HG03039 (cell line): ENCODE results near the gene ATP9A.

Experiments used
- ATAC-seq: cut with Tn5 transposase; IDR thresholded peaks from one replicate; pipeline ENCODE4 v1.9.1; 2021; ENCODE audit warnings: mild to moderate bottlenecking, moderate library complexity; ENCODE audit not compliant: unreplicated experiment

Gene ATP9A

DNA sequence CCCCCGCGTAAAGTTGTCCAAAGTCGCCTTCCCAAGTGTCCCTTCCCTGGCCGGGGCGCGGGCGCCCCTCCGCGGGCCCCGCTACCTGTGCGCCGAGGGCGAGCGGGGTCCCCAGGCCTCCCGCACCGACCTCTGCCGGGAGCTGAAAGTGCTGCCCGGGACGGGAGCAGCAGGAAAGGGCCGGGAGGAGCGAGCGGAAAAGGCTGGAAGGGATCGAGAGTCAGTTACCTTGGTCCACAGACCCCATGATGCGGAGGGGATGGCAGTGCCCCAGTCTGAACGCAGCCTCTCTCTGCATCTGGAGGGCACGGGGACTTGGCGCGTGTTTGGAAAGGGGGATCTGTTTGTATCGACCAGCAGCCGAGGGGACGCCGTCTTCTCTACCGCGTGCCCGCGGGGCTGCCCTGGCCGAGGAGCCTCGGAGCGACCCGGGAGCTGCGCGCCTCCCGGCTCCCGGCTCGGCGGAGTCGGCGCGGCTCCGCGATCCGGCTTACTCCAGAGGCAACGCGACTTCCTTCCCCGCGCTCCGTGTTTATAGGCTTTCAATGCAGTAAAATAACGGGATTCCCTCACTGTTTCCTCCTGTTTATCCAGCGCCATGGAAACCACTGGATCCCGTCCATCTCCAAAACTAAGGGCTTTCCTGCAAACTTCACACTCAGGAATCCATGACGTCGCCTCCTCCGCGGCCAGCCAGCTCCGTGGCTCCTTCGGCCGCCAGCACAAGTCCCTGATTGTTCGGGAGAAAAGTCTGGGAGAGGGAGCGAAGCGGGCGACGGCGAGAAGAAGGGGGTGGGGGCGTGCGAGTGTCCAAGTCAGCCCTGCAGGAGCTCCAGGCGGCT, 205.6 kb downstream of the ATP9A start:
- no peak for ATAC-seq

DNA sequence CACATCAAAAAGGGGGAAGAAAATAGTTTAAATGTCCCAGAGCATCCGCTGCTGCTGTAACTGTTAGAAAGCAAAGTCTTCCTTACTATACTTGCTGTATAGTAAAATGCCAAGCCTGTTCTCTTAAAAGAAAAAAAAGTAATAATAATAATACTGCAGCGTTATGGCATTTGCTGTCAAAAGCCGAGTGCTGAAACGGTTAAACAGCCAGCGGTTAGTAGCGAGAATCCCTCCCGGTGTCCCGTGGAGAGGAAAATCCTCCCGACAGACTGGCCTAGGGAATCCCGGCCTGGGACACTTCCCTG, 206.2 kb downstream of the ATP9A start:
- no peak for ATAC-seq

DNA sequence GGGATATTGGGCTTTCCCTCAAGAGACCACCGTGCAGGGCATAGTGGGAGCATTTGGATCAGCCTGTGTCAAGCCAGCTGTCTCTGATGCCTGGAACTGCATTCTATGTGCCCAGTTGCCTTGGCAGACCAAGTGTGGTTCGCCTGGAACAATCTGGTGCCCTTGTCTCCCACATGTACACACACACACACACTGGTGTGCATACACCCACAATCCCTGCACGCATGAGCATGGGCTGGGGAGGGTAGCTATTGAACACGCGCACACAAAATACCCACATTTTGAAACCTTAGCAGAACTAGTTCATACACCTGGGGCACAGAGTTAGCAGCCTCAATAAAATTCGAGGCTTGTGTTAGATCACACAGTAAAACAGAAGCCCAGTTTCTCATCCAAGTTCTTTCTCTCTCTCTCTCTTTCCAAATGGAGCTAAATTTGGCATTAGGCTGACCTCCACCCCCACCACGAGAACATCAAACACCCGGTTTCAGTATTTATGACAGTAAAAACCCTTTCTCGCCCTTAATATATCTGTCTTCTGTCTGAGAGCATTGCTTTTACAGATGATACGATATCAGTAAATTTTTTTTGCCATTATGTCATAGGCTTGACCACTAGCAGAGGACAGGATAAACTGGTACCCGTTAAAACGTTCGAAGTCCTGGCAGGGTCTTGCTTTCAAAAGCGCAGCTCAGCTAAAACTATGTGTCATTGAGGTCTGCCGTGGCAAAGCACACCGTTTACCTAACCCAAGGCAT, 207.5 kb downstream of the ATP9A start:
- no peak for ATAC-seq

DNA sequence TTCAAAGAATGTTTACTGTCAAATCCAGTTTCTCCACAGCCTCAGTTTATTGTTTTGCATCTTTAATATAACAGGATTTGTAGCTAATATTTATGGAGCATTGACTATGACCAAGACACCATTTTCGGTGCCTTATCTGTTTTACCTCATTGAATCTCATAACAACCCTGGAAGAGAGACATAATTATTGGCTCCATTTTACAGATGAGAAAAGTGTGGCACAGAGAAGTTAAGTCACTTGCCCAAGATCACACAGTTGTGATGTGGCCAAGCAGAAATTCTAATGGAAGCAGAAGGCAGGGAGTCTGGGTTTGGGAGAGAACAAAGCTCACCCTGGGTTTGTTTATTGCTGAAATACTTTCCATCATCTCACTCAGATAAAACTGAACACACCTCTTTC, 208.1 kb downstream of the ATP9A start:
- ATAC-seq, result no peak

DNA sequence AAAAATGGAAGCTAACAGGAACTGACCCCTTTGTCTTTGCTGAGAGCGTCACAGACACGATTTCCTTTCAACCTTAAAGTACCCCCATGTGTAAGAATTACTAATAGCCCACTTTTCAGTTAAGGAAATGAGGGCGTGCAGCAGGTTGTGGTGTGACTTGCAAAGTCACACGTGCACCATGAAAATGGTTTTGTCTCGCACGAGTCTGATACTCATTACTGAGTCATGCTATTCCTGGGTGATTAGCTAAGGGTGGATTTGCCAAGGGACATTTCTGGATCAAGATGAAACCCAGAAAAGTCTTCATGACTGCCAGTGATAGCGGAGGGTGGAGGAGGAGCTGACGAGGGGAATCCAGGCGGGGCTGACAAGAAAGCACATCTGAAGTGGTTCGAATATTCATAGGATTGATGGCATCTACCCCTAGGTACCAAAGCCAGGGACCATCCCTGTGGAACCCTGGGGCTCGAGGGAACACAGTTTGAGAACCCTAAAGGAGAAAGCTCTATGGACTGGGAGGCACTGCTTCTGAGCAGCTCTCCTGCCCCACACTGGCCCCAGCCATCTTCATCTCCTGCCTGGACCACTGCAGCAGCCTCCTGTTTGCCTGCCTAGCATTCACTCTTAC, 213.5 kb downstream of the ATP9A start:
- no peak for ATAC-seq

DNA sequence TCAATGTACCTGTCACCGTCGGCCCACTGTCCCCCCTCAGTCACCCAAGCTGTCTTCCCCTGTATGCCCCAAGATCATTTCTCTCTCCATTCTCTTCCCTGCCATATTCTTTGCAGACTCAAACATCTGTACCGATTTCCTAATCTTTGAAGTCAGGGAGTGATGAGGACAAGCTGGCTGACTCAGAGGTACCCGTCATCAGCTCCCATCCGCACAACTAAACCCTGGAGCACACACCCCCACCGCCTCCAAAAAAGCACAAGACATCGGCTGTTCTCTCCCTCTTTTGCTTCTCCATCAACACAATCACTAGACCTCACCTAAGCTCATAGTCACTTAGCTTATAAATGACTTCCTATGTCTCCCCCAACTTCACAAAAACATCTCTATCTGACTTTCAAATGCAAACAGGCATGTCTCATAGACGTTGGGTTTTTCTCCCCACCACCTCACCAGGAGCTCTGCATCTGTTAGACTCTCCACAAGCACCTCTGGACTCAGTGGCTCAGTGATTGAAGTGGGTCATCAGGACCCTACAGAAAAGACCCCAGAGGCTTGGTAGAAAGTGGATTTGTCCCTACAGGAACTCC, 214.2 kb downstream of the ATP9A start:
- ATAC-seq, result no peak

DNA sequence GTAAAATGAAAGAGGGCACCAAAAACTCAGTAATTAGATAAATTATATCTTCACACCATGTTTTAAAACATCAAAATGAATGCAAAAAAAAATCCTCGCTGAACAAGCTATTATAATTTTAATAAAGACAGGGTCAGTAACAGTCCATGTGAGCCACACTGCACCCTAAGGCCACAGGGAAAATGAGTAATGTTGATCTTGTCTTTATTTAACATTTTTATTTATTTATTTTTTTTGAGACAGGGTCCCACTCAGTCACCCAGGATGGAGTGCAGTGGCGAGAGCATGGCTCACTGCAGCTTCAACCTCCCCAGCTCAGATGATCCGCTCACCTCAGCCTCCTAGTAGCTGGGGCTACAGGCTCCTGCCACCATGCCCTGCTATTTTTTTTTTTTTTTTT, 217.0 kb downstream of the ATP9A start:
- ATAC-seq, result no peak

DNA sequence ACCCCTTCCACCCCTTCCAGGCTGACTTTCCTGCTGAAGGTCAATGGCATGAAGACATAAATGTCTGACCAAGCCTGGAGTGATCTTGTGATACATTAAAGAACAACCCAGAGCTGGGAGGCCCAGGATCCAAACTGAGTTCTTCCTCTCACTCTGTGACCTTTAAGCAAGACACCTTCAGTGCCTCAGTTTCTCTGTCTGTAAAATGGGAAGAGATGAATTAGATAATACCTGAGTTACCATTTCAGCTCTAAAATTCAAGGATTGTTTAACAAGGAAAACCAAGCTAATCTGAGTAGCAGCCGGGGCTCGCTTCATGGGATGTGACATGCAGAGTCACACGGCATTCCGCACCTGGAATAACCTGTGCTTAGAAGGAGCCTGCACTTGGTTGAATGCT, 218.7 kb downstream of the ATP9A start:
- no peak for ATAC-seq

DNA sequence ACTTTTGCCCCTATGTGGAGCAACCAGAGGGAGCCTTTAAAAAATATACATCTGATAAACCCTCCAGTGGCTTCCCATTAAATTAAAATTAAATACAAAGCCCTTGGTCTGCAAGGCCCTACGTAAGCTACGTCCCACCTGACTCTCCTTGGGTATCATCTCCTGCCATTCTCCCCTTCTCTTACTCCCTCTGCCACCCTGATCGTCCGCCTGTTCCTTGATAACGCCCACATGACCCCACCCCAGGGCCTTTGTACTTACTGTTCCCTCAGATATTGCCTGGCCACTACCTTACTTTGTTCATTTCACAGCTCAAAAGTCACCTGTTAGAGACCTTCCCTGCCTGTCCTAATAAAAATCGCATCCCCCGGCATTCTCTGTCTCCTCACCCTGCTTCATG, 220.2 kb downstream of the ATP9A start:
- no peak for ATAC-seq
